OCI-LY7 (cell line): ENCODE results near the gene USP46. TPM values are rescaled to one million over a fixed set of nuclear protein-coding genes. Genes with fewer than 3 reads are reported as not detected.

Experiments
- BruUV-seq: library from RNA; stranded (reverse); fragments of 400-500 nt; replicated peaks from 2 replicates; lab custom pipeline; 2021; lab: Mats Ljungman, UMichigan
- CTCF ChIA-PET: fragments of 300-600 bp; sonication (Branson Sonifier 250); formaldehyde crosslinking; loops from one replicate; lab custom pipeline; 2022; ENCODE audit warnings: antibody characterized with exemption; ENCODE audit not compliant: unreplicated experiment; lab: Charles Lee
- POLR2A ChIA-PET: fragments of 300-600 bp; sonication (Branson Sonifier 250); formaldehyde crosslinking; loops from one replicate; lab custom pipeline; 2022; ENCODE audit warnings: antibody characterized with exemption; lab: Charles Lee
- DNase-seq: peaks from one replicate; pipeline ENCODE4 v3.0.0-alpha.2; 2015; ENCODE audit warnings: low spot score
- H2AFZ ChIP-seq: fragments of 200-600 bp; sonication (generic), shearing (Covaris generic); 2 replicates; pipeline ENCODE4 v1.6.1; 2014; ENCODE audit warnings: mild to moderate bottlenecking, antibody characterized with exemption, low read length, moderate library complexity
- H3K27ac ChIP-seq: fragments of 200-600 bp; sonication (generic); 2 replicates; pipeline ENCODE4 v1.5.1; 2014; ENCODE audit warnings: mixed run types, low read depth, mild to moderate bottlenecking, moderate library complexity, low read length, inconsistent platforms; ENCODE audit not compliant: poor library complexity, severe bottlenecking
- H3K36me3 ChIP-seq: fragments of 200-600 bp; sonication (generic); 2 replicates; pipeline ENCODE4 v1.6.1; 2014; ENCODE audit warnings: mild to moderate bottlenecking, antibody characterized with exemption, low read length, moderate library complexity, mixed read lengths; ENCODE audit not compliant: insufficient read depth
- H3K4me1 ChIP-seq: fragments of 200-600 bp; sonication (generic); 2 replicates; pipeline ENCODE4 v1.5.1; 2014; ENCODE audit warnings: mild to moderate bottlenecking, low read length; ENCODE audit not compliant: insufficient read depth, poor library complexity, severe bottlenecking
- H3K4me2 ChIP-seq: fragments of 200-600 bp; sonication (generic); 2 replicates; pipeline ENCODE4 v1.6.1; 2014; ENCODE audit warnings: mild to moderate bottlenecking, low read length
- H3K4me3 ChIP-seq: fragments of 200-600 bp; sonication (generic); 2 replicates; pipeline ENCODE4 v1.5.1; 2014; ENCODE audit warnings: mild to moderate bottlenecking, low read depth, low read length; ENCODE audit not compliant: poor library complexity, severe bottlenecking
- H3K79me2 ChIP-seq: fragments of 200-600 bp; sonication (generic); 2 replicates; pipeline ENCODE4 v1.6.1; 2016; ENCODE audit warnings: low read depth, mild to moderate bottlenecking, low read length, moderate library complexity, mixed read lengths; ENCODE audit not compliant: insufficient read depth
- H3K9me2 ChIP-seq: fragments of 200-600 bp; sonication (generic); 2 replicates; pipeline ENCODE4 v1.6.1; 2016; ENCODE audit warnings: mild to moderate bottlenecking, low read length, mixed read lengths; ENCODE audit not compliant: insufficient read depth
- H3K9me3 ChIP-seq: fragments of 200-600 bp; sonication (generic); 2 replicates; pipeline ENCODE4 v1.6.1; 2014; ENCODE audit warnings: mild to moderate bottlenecking, mixed run types, low read length, mixed read lengths
- H4K20me1 ChIP-seq: fragments of 200-600 bp; sonication (generic); 2 replicates; pipeline ENCODE4 v1.6.1; 2014; ENCODE audit warnings: mild to moderate bottlenecking, antibody characterized with exemption, low read length, moderate library complexity, mixed read lengths; ENCODE audit not compliant: insufficient read depth
- CTCF ChIP-seq: fragments of 200-600 bp; sonication (generic); conservative IDR thresholded peaks from 2 replicates; pipeline ENCODE4 v1.5.1; 2014; ENCODE audit warnings: mild to moderate bottlenecking, antibody characterized with exemption, low read length, moderate library complexity, mixed read lengths
- EZH2phosphoT487 ChIP-seq: fragments of 200-600 bp; sonication (generic); IDR thresholded peaks from 2 replicates; pipeline ENCODE4 v1.6.1; 2018; ENCODE audit warnings: low read depth, borderline replicate concordance, mild to moderate bottlenecking, mixed run types, antibody characterized with exemption, low read length, moderate library complexity, mixed read lengths
- intact Hi-C: fragments of 100-400 bp; cut with micrococcal nuclease; formaldehyde crosslinking; loops from one replicate; pipeline ENCODE4 v1.10.0; 2022; ENCODE audit not compliant: unreplicated experiment
- total RNA-seq, 2 experiments: library from RNA; depleted of rRNA in 1 of 2; stranded (reverse); fragments of >200 nt in 1 of 2; shearing (Covaris generic) in 1 of 2; gene quantifications; 2 replicates each; pipeline ENCODE4 v1.2.3, GENCODE V29; 2014 to 2022

The USP46 gene
- total RNA-seq, 2 experiments from 2014 or later, result 5.4 to 15.8 TPM

GRCh38 chr4:52693492-52693891, 34.4 kb upstream of the USP46 start:
- Histone ChIP-seq H3K36me3 (no peaks in the 10 kb centered on the region), H3K4me1 (no peaks in the 10 kb centered on the region), H3K4me2 (no peak overlapping the region), H2AFZ (no peak overlapping the region), H4K20me1 (no peaks in the 10 kb centered on the region), H3K4me3 (no peak overlapping the region), H3K9me2 (no peaks in the 10 kb centered on the region), H3K27ac (no peak overlapping the region), H3K79me2 (no peaks in the 10 kb centered on the region), H3K9me3 (peaks cover 5% of the 10 kb centered on the region; the same call in 1 of the 2 replicates)
- DNase-seq, result no peak
- CTCF ChIA-PET, result no interaction called here
- TF ChIP-seq CTCF, result no peak
- TF ChIP-seq EZH2phosphoT487, result no peak
- no TSS peak for BruUV-seq
- POLR2A ChIA-PET, result interaction anchor here (0.7 kb wide), 1 partner anchor 10 kb away, joined by 3 read pairs; no protein-coding TSS in a partner anchor
- intact Hi-C loops, result no loop called here

GRCh38 chr4:52689096-52689495, 30.0 kb upstream of the USP46 start:
- BruUV-seq, result no TSS peak
- no peak overlapping the region for H3K4me3 ChIP-seq
- no peaks in the 10 kb centered on the region for H3K9me2 ChIP-seq
- no peak for TF ChIP-seq CTCF
- TF ChIP-seq EZH2phosphoT487, result no peak
- POLR2A ChIA-PET, result interaction anchor here (0.7 to 1.5 kb wide), 4 partner anchors 10 to 231 kb away, joined by 3 to 7 read pairs (median 5); no protein-coding TSS in a partner anchor
- H3K36me3 ChIP-seq, result no peaks in the 10 kb centered on the region
- no peaks in the 10 kb centered on the region for H3K79me2 ChIP-seq
- H3K9me3 ChIP-seq, result peaks cover 4% of the 10 kb centered on the region; the same call in 1 of the 2 replicates
- H3K4me1 ChIP-seq, result no peaks in the 10 kb centered on the region
- H3K4me2 ChIP-seq, result no peak overlapping the region
- CTCF ChIA-PET, result no interaction called here
- intact Hi-C loops, result loop anchor here (10.0 kb wide), 1 partner anchor 296 kb away; no protein-coding TSS in a partner anchor
- no peak overlapping the region for H3K27ac ChIP-seq
- no peak for DNase-seq
- no peak overlapping the region for H2AFZ ChIP-seq
- H4K20me1 ChIP-seq, result no peaks in the 10 kb centered on the region

- intact Hi-C loops, result loop anchor here (10.0 kb wide), 1 partner anchor 297 kb away; no protein-coding TSS in a partner anchor
- Histone ChIP-seq H3K4me1 (no peaks in the 10 kb centered on the region), H3K9me2 (no peaks in the 10 kb centered on the region), H3K4me3 (no peak overlapping the region), H4K20me1 (no peaks in the 10 kb centered on the region), H3K4me2 (no peak overlapping the region), H3K9me3 (no peaks in the 10 kb centered on the region), H2AFZ (no peak overlapping the region), H3K36me3 (no peaks in the 10 kb centered on the region), H3K79me2 (no peaks in the 10 kb centered on the region), H3K27ac (no peak overlapping the region)
- ChIA-PET CTCF (no interaction called here), POLR2A (interaction anchor here (1.1 to 2.0 kb wide), 2 partner anchors 24 to 40 kb away, joined by 3 to 7 read pairs; no protein-coding TSS in a partner anchor)
- TF ChIP-seq EZH2phosphoT487 (no peak), CTCF (no peak)
- BruUV-seq, result no TSS peak
- no peak for DNase-seq
Observed at GRCh38 chr4:52687696-52688095, 28.6 kb upstream of the USP46 start.
